HG03342 (cell line): ENCODE data around the gene TTLL12.

Source experiments
- ATAC-seq: cut with Tn5 transposase; IDR thresholded peaks from one replicate; pipeline ENCODE4 v1.9.1; 2021; ENCODE audit warnings: mild to moderate bottlenecking, moderate library complexity; ENCODE audit not compliant: unreplicated experiment

The TTLL12 gene

GRCh38 chr22:43216738-43217137 lies 29.8 kb upstream of the TTLL12 start:
- ATAC-seq = no peak

- no peak for ATAC-seq
Observed at GRCh38 chr22:43213962-43214361, 27.0 kb upstream of the TTLL12 start.

- no peak for ATAC-seq
Observed at GRCh38 chr22:43213051-43213450, 26.1 kb upstream of the TTLL12 start.

GRCh38 chr22:43212434-43212952 lies 25.6 kb upstream of the TTLL12 start:
- no peak for ATAC-seq

- no peak for ATAC-seq
Observed at GRCh38 chr22:43211941-43212433, 25.1 kb upstream of the TTLL12 start.

- no peak for ATAC-seq
Observed at GRCh38 chr22:43210631-43211515, 23.9 kb upstream of the TTLL12 start.

- no peak for ATAC-seq
Observed at GRCh38 chr22:43209971-43210370, 23.0 kb upstream of the TTLL12 start.

- ATAC-seq = no peak
Observed at GRCh38 chr22:43209523-43209890, 22.6 kb upstream of the TTLL12 start.

GRCh38 chr22:43208703-43209522 lies 22.0 kb upstream of the TTLL12 start:
- ATAC-seq = no peak

- ATAC-seq = no peak
Observed at GRCh38 chr22:43207849-43208702, 21.1 kb upstream of the TTLL12 start.

- no peak for ATAC-seq
Observed at GRCh38 chr22:43207386-43207785, 20.5 kb upstream of the TTLL12 start.

GRCh38 chr22:43206509-43207161 lies 19.7 kb upstream of the TTLL12 start:
- ATAC-seq = no peak

- ATAC-seq = no peak
Observed at GRCh38 chr22:43205748-43206508, 19.0 kb upstream of the TTLL12 start.

GRCh38 chr22:43205261-43205691 lies 18.3 kb upstream of the TTLL12 start:
- no peak for ATAC-seq

GRCh38 chr22:43203471-43203981 lies 16.6 kb upstream of the TTLL12 start:
- ATAC-seq = no peak

- no peak for ATAC-seq
Observed at GRCh38 chr22:43202756-43203410, 15.9 kb upstream of the TTLL12 start.

- no peak for ATAC-seq
Observed at GRCh38 chr22:43202326-43202725, 15.4 kb upstream of the TTLL12 start.

- no peak for ATAC-seq
Observed at GRCh38 chr22:43201486-43202219, 14.7 kb upstream of the TTLL12 start.
